HEK293T (cell line): ENCODE data around the gene CYB5A.

Source experiments
- CTCF ChIA-PET: fragments of 350-600 bp; formaldehyde crosslinking; extraction: SDS; loops from one replicate; lab custom pipeline; 2021; ENCODE audit warnings: antibody characterized with exemption, inconsistent platforms; lab: Yijun Ruan, JAX
- POLR2A ChIA-PET: fragments of 350-600 bp; formaldehyde crosslinking; extraction: SDS; loops from one replicate; lab custom pipeline; 2020; ENCODE audit warnings: antibody characterized with exemption, inconsistent platforms; lab: Yijun Ruan, JAX
- DNase-seq: peaks from one replicate; pipeline ENCODE4 v3.0.0; 2012; ENCODE audit warnings: mixed read lengths; ENCODE audit errors: extremely low spot score
- ARNT ChIP-seq: fragments of 450-650 bp; IDR thresholded peaks from 2 replicates; pipeline ENCODE4 v1.6.1; 2017; ENCODE audit warnings: mild to moderate bottlenecking
- BHLHE40 ChIP-seq: fragments of 450-650 bp; IDR thresholded peaks from 2 replicates; pipeline ENCODE4 v1.6.1; 2016; ENCODE audit warnings: mild to moderate bottlenecking, moderate library complexity, borderline replicate concordance
- CTBP1 ChIP-seq: fragments of 450-650 bp; IDR thresholded peaks from 2 replicates; pipeline ENCODE4 v1.6.1; 2016; ENCODE audit warnings: borderline replicate concordance
- ELF4 ChIP-seq: fragments of 450-650 bp; IDR thresholded peaks from 2 replicates; pipeline ENCODE4 v1.6.1; 2017; ENCODE audit warnings: antibody characterized with exemption
- FOXA1 ChIP-seq: fragments of 450-650 bp; IDR thresholded peaks from 2 replicates; pipeline ENCODE4 v1.6.1; 2016; ENCODE audit warnings: mild to moderate bottlenecking
- FOXK2 ChIP-seq: fragments of 450-650 bp; IDR thresholded peaks from 2 replicates; pipeline ENCODE4 v1.6.1; 2016; ENCODE audit warnings: mild to moderate bottlenecking
- FOXM1 ChIP-seq: fragments of 450-650 bp; IDR thresholded peaks from 2 replicates; pipeline ENCODE4 v1.6.1; 2017; ENCODE audit warnings: mild to moderate bottlenecking, borderline replicate concordance
- HDGF ChIP-seq: fragments of 450-650 bp; IDR thresholded peaks from 2 replicates; pipeline ENCODE4 v1.6.1; 2017; ENCODE audit warnings: antibody characterized with exemption, borderline replicate concordance
- L3MBTL2 ChIP-seq: fragments of 450-650 bp; conservative IDR thresholded peaks from 2 replicates; pipeline ENCODE4 v1.6.1; 2016; ENCODE audit warnings: mild to moderate bottlenecking
- LEF1 ChIP-seq: fragments of 450-650 bp; IDR thresholded peaks from 2 replicates; pipeline ENCODE4 v1.6.1; 2017; ENCODE audit warnings: mild to moderate bottlenecking, borderline replicate concordance
- NFRKB ChIP-seq: fragments of 450-650 bp; IDR thresholded peaks from 2 replicates; pipeline ENCODE4 v1.6.1; 2016; ENCODE audit warnings: mild to moderate bottlenecking, moderate library complexity
- PKNOX1 ChIP-seq: fragments of 450-650 bp; IDR thresholded peaks from 2 replicates; pipeline ENCODE4 v1.6.1; 2016
- SP1 ChIP-seq: fragments of 450-650 bp; IDR thresholded peaks from 2 replicates; pipeline ENCODE4 v1.6.1; 2017
- SUZ12 ChIP-seq: fragments of 450-650 bp; IDR thresholded peaks from 2 replicates; pipeline ENCODE4 v1.6.1; 2016; ENCODE audit warnings: mild to moderate bottlenecking
- TARDBP ChIP-seq: fragments of 450-650 bp; IDR thresholded peaks from 2 replicates; pipeline ENCODE4 v1.6.1; 2016
- ZNF384 ChIP-seq: fragments of 450-650 bp; IDR thresholded peaks from 2 replicates; pipeline ENCODE4 v1.6.1; 2016

The CYB5A gene

GRCh38 chr18:74242438-74243096, 49.2 kb downstream of the CYB5A start:
- TF ChIP-seq HDGF, result no peak
- no peak for TF ChIP-seq ARNT
- TF ChIP-seq BHLHE40, result no peak
- TF ChIP-seq CTBP1, result no peak
- TF ChIP-seq L3MBTL2, result no peak
- TF ChIP-seq LEF1, result no peak
- TF ChIP-seq PKNOX1, result no peak
- no peak for TF ChIP-seq FOXA1
- no peak for TF ChIP-seq TARDBP
- TF ChIP-seq NFRKB, result no peak
- no peak for TF ChIP-seq FOXM1
- no peak for TF ChIP-seq SUZ12
- TF ChIP-seq SP1, result no peak
- no peak for TF ChIP-seq ELF4
- no peak for TF ChIP-seq ZNF384
- no peak for TF ChIP-seq FOXK2
- CTCF ChIA-PET, result no interaction called here
- POLR2A ChIA-PET, result no interaction called here
- DNase-seq, result no peak

- CTCF ChIA-PET, result no interaction called here
- no peak for DNase-seq
- POLR2A ChIA-PET, result no interaction called here
- TF ChIP-seq SUZ12 (no peak), NFRKB (no peak), TARDBP (no peak), FOXK2 (no peak), ARNT (no peak), ELF4 (no peak), L3MBTL2 (no peak), FOXM1 (no peak)
These were observed 49.8 kb downstream of the CYB5A start for GRCh38 chr18:74241970-74242369.

- ChIA-PET CTCF (no interaction called here), POLR2A (no interaction called here)
- no peak for DNase-seq
- TF ChIP-seq TARDBP, result no peak
- no peak for TF ChIP-seq FOXM1
- no peak for TF ChIP-seq FOXA1
- no peak for TF ChIP-seq ELF4
- TF ChIP-seq L3MBTL2, result no peak
- TF ChIP-seq ARNT, result no peak
- TF ChIP-seq SUZ12, result no peak
- no peak for TF ChIP-seq BHLHE40
- TF ChIP-seq ZNF384, result no peak
These were observed 50.3 kb downstream of the CYB5A start for GRCh38 chr18:74241426-74241825.

- POLR2A ChIA-PET, result no interaction called here
- DNase-seq, result no peak
- TF ChIP-seq FOXA1 (no peak), TARDBP (no peak), ELF4 (no peak), ZNF384 (no peak), HDGF (no peak)
- CTCF ChIA-PET, result interaction anchor here (1.3 kb wide), 1 partner anchor 102 kb away, joined by 5 read pairs; no protein-coding TSS in a partner anchor
These were observed 52.2 kb downstream of the CYB5A start for GRCh38 chr18:74239567-74239966.

GRCh38 chr18:74234326-74235171, 57.2 kb downstream of the CYB5A start:
- no peak for DNase-seq
- TF ChIP-seq ARNT (no peak), FOXK2 (no peak), NFRKB (no peak), SUZ12 (no peak), HDGF (no peak), SP1 (no peak), ZNF384 (no peak), PKNOX1 (no peak), FOXA1 (no peak), LEF1 (no peak), TARDBP (no peak)
- POLR2A ChIA-PET, result no interaction called here
- CTCF ChIA-PET, result interaction anchor here (1.0 kb wide), 1 partner anchor 23 kb away, joined by 3 read pairs; no protein-coding TSS in a partner anchor

- TF ChIP-seq ELF4 (no peak), PKNOX1 (no peak), ARNT (no peak), LEF1 (no peak), BHLHE40 (no peak), NFRKB (no peak), ZNF384 (no peak), FOXM1 (no peak), TARDBP (no peak), SP1 (no peak), FOXA1 (no peak), SUZ12 (no peak), CTBP1 (no peak), FOXK2 (no peak), L3MBTL2 (no peak)
- ChIA-PET POLR2A (no interaction called here), CTCF (interaction anchor here (1.0 kb wide), 1 partner anchor 23 kb away, joined by 3 read pairs; no protein-coding TSS in a partner anchor)
- no peak for DNase-seq
These were observed 57.8 kb downstream of the CYB5A start for GRCh38 chr18:74233933-74234325.
